Mammary epithelial cell (primary cell): Measurements from ENCODE around the gene RAB10.

Source experiments
- CTCF ChIP-seq, 2 donors: IDR thresholded peaks in 1 of 2; conservative IDR thresholded peaks in 1 of 2; 2 replicates each; pipeline ENCODE4 v1.5.1; 2011 to 2012; ENCODE audit warnings: inconsistent platforms in 2 of 2, low read length in 2 of 2, mild to moderate bottlenecking in 2 of 2, control low read depth in 1 of 2, low read depth in 1 of 2; ENCODE audit not compliant: insufficient read depth in 1 of 2; ENCODE audit errors: extremely low read depth in 1 of 2
- EZH2 ChIP-seq: IDR thresholded peaks from 2 replicates; pipeline ENCODE4 v1.6.1; 2012; ENCODE audit warnings: low read length, inconsistent platforms, borderline replicate concordance

DNA sequence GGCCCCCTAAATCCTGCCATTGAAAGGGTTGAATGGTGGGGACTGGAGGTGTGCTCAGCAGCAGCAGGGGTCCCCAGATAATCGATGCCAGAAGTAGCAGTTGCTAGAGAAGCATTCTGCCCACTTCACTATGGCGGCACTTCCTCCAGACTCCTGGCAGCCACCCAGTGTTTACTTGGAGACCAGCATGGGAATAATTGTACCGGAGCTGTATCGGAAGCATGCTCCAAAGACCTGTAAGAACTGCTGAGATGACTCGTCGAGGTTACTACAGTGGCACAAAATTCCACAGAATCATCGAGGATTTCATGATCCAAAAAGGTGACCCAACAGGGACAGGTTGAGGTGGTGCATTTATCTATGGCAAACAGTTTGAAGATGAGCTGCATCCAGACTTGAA, 128.0 kb downstream of the RAB10 start:
- TF ChIP-seq CTCF (conservative IDR thresholded peaks at IDR 0.05 in 1 of 2, IDR thresholded peaks at IDR 0.05 in 1 of 2; ENCODE audit: extremely low read depth in 1 of 2, insufficient read depth in 1 of 2, low read depth in 1 of 2, low read length in 2 of 2) (no peak), EZH2 (no peak)
